H7 (cell line): ENCODE data around the gene METTL14. TPM values are rescaled to one million over a fixed set of nuclear protein-coding genes. Genes with fewer than 3 reads are reported as not detected.
"Not testable (repeated sequence)": the region's sequence is repeated elsewhere in the genome, so short reads cannot be mapped to it uniquely, and the experiment has no call there.

Source experiments
- DNase-seq: peaks from one replicate; pipeline ENCODE4 v3.0.0; 2012
- H3K27me3 ChIP-seq: 2 replicates; pipeline ENCODE4 v1.6.0; 2011; ENCODE audit warnings: mild to moderate bottlenecking, low read length; ENCODE audit not compliant: control insufficient read depth, insufficient read depth
- H3K36me3 ChIP-seq: replicated peaks from 2 replicates; pipeline ENCODE4 v1.5.1; 2011; ENCODE audit warnings: low read length; ENCODE audit not compliant: control insufficient read depth, insufficient read depth
- H3K4me3 ChIP-seq: 2 replicates; pipeline ENCODE4 v1.5.1; 2011; ENCODE audit warnings: low read depth, mild to moderate bottlenecking, control low read depth, low read length, moderate library complexity; ENCODE audit not compliant: insufficient read depth
- total RNA-seq: library from RNA; depleted of rRNA; stranded (reverse); fragments of >200 nt; shearing (Covaris generic); gene quantifications from 2 replicates; pipeline ENCODE4 v1.2.3, GENCODE V29; 2014; rRNA removed

METTL14 gene
- 21.6 and 24.3 TPM in 2 replicates for total RNA-seq

- peak; percentile 84 for DNase-seq
- Histone ChIP-seq H3K4me3 (peak within 1 kb of the TSS; percentile 85), H3K27me3 (no peaks in the 10 kb centered on the region)
These were observed at the start of gene METTL14 for GRCh38 chr4:118684873-118685811. Gene METTL14, plus strand, starts transcription at chr4:118685392. Its CDS starts 143 bp downstream, at chr4:118685535.

GRCh38 chr4:118636126-118636525 is 49.1 kb upstream of the METTL14 start:
- DNase-seq, H3K27me3 ChIP-seq, H3K36me3 ChIP-seq, H3K4me3 ChIP-seq: not testable (repeated sequence)

More at GRCh38 chr4:118684873-118685811, at the start of gene METTL14:
- H3K36me3 ChIP-seq: no peaks in the 10 kb centered on the region; the same call in 1 of the 2 replicates

- H3K36me3 ChIP-seq, H3K4me3 ChIP-seq, DNase-seq, H3K27me3 ChIP-seq: not testable (repeated sequence)
These were observed 20.5 kb upstream of the METTL14 start for GRCh38 chr4:118664665-118665064.

GRCh38 chr4:118669220-118669619 is 16.0 kb upstream of the METTL14 start:
- DNase-seq, H3K4me3 ChIP-seq, H3K36me3 ChIP-seq, H3K27me3 ChIP-seq: not testable (repeated sequence)

- not testable (repeated sequence) for DNase-seq, H3K36me3 ChIP-seq, H3K27me3 ChIP-seq, H3K4me3 ChIP-seq
These were observed 14.2 kb upstream of the METTL14 start for GRCh38 chr4:118670968-118671367.

- no peak overlapping the region for H3K4me3 ChIP-seq
- DNase-seq: no peak
- no peaks in the 10 kb centered on the region for H3K27me3 ChIP-seq
- H3K36me3 ChIP-seq: no peaks in the 10 kb centered on the region
These were observed 9.1 kb upstream of the METTL14 start for GRCh38 chr4:118676128-118676527.

GRCh38 chr4:118680808-118681207 is 4.4 kb upstream of the METTL14 start:
- no peak for DNase-seq
- H3K4me3 ChIP-seq: no peak overlapping the region
- no peaks in the 10 kb centered on the region for H3K36me3 ChIP-seq
- no peaks in the 10 kb centered on the region for H3K27me3 ChIP-seq

- Histone ChIP-seq H3K36me3 (no peaks in the 10 kb centered on the region; the same call in 1 of the 2 replicates), H3K4me3 (no peak overlapping the region), H3K27me3 (no peaks in the 10 kb centered on the region)
- peak; percentile 28 for DNase-seq
These were observed 2.3 kb upstream of the METTL14 start for GRCh38 chr4:118682928-118683327.

GRCh38 chr4:118683513-118683912 is 1.7 kb upstream of the METTL14 start:
- no peak overlapping the region for H3K4me3 ChIP-seq
- peak; percentile 16 for DNase-seq
- H3K36me3 ChIP-seq: no peaks in the 10 kb centered on the region; the same call in 1 of the 2 replicates
- no peaks in the 10 kb centered on the region for H3K27me3 ChIP-seq

- Histone ChIP-seq H3K4me3 (no peak overlapping the region), H3K27me3 (no peaks in the 10 kb centered on the region), H3K36me3 (peaks cover 13% of the 10 kb centered on the region)
- DNase-seq: no peak
These were observed 17.9 kb downstream of the METTL14 start for GRCh38 chr4:118703118-118703517.

GRCh38 chr4:118711052-118711451 is 25.9 kb downstream of the METTL14 start:
- H3K27me3 ChIP-seq: no peaks in the 10 kb centered on the region
- DNase-seq: no peak
- peaks cover 8% of the 10 kb centered on the region for H3K36me3 ChIP-seq

GRCh38 chr4:118712872-118713271 is 27.7 kb downstream of the METTL14 start:
- no peaks in the 10 kb centered on the region for H3K27me3 ChIP-seq
- peaks cover 5% of the 10 kb centered on the region; the same call in 1 of the 2 replicates for H3K36me3 ChIP-seq
- H3K4me3 ChIP-seq: no peak overlapping the region
- no peak for DNase-seq

More at GRCh38 chr4:118711052-118711451, 25.9 kb downstream of the METTL14 start:
- H3K4me3 ChIP-seq: no peak overlapping the region

- no peak for DNase-seq
These were observed 29.5 kb downstream of the METTL14 start for GRCh38 chr4:118714682-118715081.

GRCh38 chr4:118716304-118716703 is 31.1 kb downstream of the METTL14 start:
- DNase-seq: peak; percentile 14
- H3K4me3 ChIP-seq: no peak overlapping the region

More at GRCh38 chr4:118714682-118715081, 29.5 kb downstream of the METTL14 start:
- no peaks in the 10 kb centered on the region for H3K27me3 ChIP-seq
- peaks cover 5% of the 10 kb centered on the region; the same call in 1 of the 2 replicates for H3K36me3 ChIP-seq
- no peak overlapping the region for H3K4me3 ChIP-seq

More at GRCh38 chr4:118716304-118716703, 31.1 kb downstream of the METTL14 start:
- Histone ChIP-seq H3K36me3 (no peaks in the 10 kb centered on the region), H3K27me3 (no peaks in the 10 kb centered on the region)
